Right lobe of liver (tissue), 4 donors: Measurements from ENCODE around the gene PWP2.

Experiments used
- POLR2A ChIP-seq: fragments of 450-650 bp; IDR thresholded peaks from one replicate; pipeline ENCODE4 v1.6.1; 2017; ENCODE audit warnings: antibody characterized with exemption, mild to moderate bottlenecking
- TF ChIP-seq, protein P1 (sequence below), 4 donors: fragments of 200-600 bp in 3 of 4; fragments of 450-650 bp in 1 of 4; IDR thresholded peaks; one replicate each; pipeline versions ENCODE4 v1.5.1 to v1.8.0; 2016 to 2022; ENCODE audit warnings: antibody characterized with exemption in 4 of 4, mild to moderate bottlenecking in 2 of 4
- donor health status: DM: no; HTN: no; CAD: no.
- donor health status: DM: no; HTN: no; CAD: no.
- donor health status: DM: no; HTN: yes; CAD: no.

DNA sequence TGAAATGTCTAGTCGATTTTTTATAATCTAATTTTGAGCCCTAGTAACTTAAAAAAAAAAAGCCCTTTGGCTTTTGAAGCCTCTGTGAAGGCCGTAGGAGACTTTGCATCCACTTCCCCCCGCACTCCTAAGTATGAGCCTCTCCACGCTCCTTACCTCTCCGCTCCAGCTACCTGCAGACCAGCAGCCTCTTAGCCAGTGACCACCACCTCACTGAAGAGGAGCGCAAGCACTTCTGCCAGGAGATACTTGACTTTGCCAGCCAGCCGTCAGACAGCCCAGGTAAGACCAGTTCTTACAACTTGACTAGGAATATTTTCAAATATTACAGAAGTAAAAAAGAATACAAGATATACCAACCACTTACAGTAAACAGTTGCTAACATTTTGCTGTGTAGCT lies 27.4 kb upstream of the PWP2 start:
- TF ChIP-seq, protein P1, sequence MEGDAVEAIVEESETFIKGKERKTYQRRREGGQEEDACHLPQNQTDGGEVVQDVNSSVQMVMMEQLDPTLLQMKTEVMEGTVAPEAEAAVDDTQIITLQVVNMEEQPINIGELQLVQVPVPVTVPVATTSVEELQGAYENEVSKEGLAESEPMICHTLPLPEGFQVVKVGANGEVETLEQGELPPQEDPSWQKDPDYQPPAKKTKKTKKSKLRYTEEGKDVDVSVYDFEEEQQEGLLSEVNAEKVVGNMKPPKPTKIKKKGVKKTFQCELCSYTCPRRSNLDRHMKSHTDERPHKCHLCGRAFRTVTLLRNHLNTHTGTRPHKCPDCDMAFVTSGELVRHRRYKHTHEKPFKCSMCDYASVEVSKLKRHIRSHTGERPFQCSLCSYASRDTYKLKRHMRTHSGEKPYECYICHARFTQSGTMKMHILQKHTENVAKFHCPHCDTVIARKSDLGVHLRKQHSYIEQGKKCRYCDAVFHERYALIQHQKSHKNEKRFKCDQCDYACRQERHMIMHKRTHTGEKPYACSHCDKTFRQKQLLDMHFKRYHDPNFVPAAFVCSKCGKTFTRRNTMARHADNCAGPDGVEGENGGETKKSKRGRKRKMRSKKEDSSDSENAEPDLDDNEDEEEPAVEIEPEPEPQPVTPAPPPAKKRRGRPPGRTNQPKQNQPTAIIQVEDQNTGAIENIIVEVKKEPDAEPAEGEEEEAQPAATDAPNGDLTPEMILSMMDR (IDR thresholded peaks at IDR 0.05): no peak
- TF ChIP-seq POLR2A: no peak
